ENCODE measurements around the gene UBR3. TPM values are rescaled to one million over a fixed set of nuclear protein-coding genes. Genes with fewer than 3 reads are reported as not detected.

The UBR3 gene
- total RNA-seq, 1 donor from 2014 or later, result 67.8 TPM

DNA sequence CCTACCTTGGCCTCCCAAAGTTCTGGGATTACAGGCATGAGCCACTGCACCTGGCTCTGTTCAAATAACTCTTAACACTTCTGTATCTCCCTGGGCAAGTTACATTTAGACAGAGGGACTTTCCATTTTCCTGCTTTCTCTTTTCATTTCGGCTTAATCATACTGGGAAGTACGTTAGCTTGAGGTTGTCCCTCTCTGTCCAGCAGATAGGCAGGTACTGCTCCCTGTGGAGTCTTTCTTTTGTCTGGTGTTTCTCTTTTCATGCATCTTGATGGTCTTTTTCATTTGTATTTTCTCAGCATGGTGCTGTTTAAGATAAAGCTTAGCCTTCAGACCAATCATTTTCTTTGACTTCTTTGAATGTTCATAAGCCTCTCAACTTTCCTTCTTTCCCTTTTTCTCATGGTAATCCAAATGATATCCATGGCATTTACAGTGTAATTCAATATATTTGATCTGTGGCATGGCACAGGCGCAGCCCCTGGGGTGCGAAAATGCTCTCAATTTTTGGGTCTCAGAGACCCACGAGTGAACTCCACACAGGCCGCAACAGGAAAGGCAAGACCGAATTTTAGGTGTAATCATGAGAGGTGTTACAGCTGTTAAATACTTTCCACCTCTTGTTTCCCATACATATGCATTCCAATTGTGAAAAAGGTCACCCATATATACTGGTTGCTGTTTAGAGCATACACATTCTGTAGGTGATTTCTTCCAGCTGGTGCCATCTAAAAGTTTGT is 250.7 kb downstream of the UBR3 start:
- Histone ChIP-seq H3K9me3 (ENCODE audit: control insufficient read depth in 3 of 3, low read length in 3 of 3) (no peaks in the 10 kb centered on the region), H3K4me3 (ENCODE audit: low read length in 3 of 3) (no peak overlapping the region), H3K9ac (ENCODE audit: low read depth in 1 of 3, low read length in 3 of 3) (no peak overlapping the region), H3K4me1 (ENCODE audit: control insufficient read depth in 3 of 3, insufficient read depth in 3 of 3, low read length in 3 of 3) (no peaks in the 10 kb centered on the region), H3K36me3 (ENCODE audit: control insufficient read depth in 3 of 3, insufficient read depth in 3 of 3, low read length in 3 of 3) (peaks cover 2 to 32% (median 26%) of the 10 kb centered on the region in 3 donors), H3K27ac (ENCODE audit: low read depth, low read length) (no peak overlapping the region), H3K27me3 (ENCODE audit: control insufficient read depth in 3 of 3, insufficient read depth in 3 of 3, low read length in 3 of 3) (no peaks in the 10 kb centered on the region)

DNA sequence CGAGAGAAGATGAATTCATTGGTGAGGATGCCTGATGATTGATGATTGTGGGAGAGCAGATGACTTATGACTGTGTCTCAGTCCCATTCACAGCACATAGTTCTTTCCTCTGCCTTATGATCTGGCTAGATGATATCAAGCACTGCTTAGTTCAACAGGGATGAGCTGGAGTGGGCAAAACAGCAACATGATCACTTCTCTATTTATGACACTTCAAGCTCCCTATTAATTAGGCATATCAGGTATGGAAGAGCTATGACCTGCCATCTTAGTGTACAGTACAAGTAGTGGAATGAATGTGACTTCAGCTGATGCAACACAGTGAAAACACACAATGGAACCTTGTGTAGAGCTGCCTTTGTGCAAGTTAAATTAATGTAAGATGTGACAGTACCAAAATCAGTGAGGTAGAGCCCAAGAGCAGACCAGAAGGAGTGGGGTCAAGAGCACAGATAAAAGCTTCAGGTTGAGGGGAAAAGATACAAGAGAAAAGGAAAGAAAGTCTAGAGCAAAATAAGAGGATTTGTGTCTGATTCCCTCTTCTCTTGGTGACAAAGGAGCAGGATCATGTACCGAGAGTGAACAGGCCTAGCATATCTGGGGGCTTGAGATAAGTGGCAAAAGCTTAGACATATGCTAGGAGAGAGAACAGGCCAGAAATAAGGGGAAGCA is 257.7 kb downstream of the UBR3 start:
- H3K27me3 ChIP-seq (ENCODE audit: control insufficient read depth in 3 of 3, insufficient read depth in 3 of 3, low read length in 3 of 3), result no peaks in the 10 kb centered on the region
- no peak overlapping the region for H3K4me3 ChIP-seq (ENCODE audit: low read length in 3 of 3)
- no peaks in the 10 kb centered on the region for H3K4me1 ChIP-seq (ENCODE audit: control insufficient read depth in 3 of 3, insufficient read depth in 3 of 3, low read length in 3 of 3)
- H3K27ac ChIP-seq (ENCODE audit: low read depth, low read length), result no peak overlapping the region
- peaks cover 2 to 19% (median 15%) of the 10 kb centered on the region in 3 donors for H3K36me3 ChIP-seq (ENCODE audit: control insufficient read depth in 3 of 3, insufficient read depth in 3 of 3, low read length in 3 of 3)
- H3K9me3 ChIP-seq (ENCODE audit: control insufficient read depth in 3 of 3, low read length in 3 of 3), result no peaks in the 10 kb centered on the region
- no peak overlapping the region for H3K9ac ChIP-seq (ENCODE audit: low read depth in 1 of 3, low read length in 3 of 3)

DNA sequence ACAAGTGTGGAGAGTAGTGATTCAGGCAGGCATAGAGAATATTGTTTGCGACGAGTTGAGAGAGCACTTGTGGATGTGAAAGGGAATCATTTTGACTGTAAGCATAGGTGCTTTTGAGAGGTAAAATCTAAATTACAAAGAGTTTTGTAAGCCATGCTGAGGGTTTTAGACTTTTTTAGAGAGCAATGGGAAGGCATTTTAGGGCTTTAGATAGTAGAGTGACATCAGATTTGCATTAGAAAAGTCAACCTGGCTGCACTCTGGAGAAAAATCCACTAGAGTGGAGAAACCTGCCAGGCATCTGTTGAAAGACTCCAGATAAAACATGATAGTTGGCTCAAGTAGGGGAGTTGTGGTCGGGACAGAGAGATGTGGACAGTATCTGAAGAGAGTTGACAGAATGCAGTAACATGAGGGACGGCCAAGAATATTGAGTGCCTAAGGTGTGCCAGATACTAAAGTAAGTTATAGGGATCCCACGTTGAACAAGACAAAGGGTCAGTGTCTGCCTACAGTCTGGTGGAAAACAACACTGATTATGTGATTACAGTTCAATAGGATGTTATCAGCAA is 258.9 kb downstream of the UBR3 start:
- no peaks in the 10 kb centered on the region for H3K4me1 ChIP-seq (ENCODE audit: control insufficient read depth in 3 of 3, insufficient read depth in 3 of 3, low read length in 3 of 3)
- no peaks in the 10 kb centered on the region for H3K27me3 ChIP-seq (ENCODE audit: control insufficient read depth in 3 of 3, insufficient read depth in 3 of 3, low read length in 3 of 3)
- no peak overlapping the region for H3K27ac ChIP-seq (ENCODE audit: low read depth, low read length)
- peaks cover 0 to 13% (median 7%) of the 10 kb centered on the region in 3 donors for H3K36me3 ChIP-seq (ENCODE audit: control insufficient read depth in 3 of 3, insufficient read depth in 3 of 3, low read length in 3 of 3)
- H3K9ac ChIP-seq (ENCODE audit: low read depth in 1 of 3, low read length in 3 of 3), result no peak overlapping the region
- no peaks in the 10 kb centered on the region for H3K9me3 ChIP-seq (ENCODE audit: control insufficient read depth in 3 of 3, low read length in 3 of 3)
- no peak overlapping the region for H3K4me3 ChIP-seq (ENCODE audit: low read length in 3 of 3)

GRCh38 chr2:170086751-170087412 is 259.6 kb downstream of the UBR3 start:
- no peaks in the 10 kb centered on the region for H3K4me1 ChIP-seq (ENCODE audit: control insufficient read depth in 3 of 3, insufficient read depth in 3 of 3, low read length in 3 of 3)
- H3K36me3 ChIP-seq (ENCODE audit: control insufficient read depth in 3 of 3, insufficient read depth in 3 of 3, low read length in 3 of 3), result peaks cover 0 to 10% (median 3%) of the 10 kb centered on the region in 3 donors
- H3K9me3 ChIP-seq (ENCODE audit: control insufficient read depth in 3 of 3, low read length in 3 of 3), result no peaks in the 10 kb centered on the region
- no peak overlapping the region for H3K9ac ChIP-seq (ENCODE audit: low read depth in 1 of 3, low read length in 3 of 3)
- H3K27ac ChIP-seq (ENCODE audit: low read depth, low read length), result no peak overlapping the region
- H3K4me3 ChIP-seq (ENCODE audit: low read length in 3 of 3), result no peak overlapping the region
- H3K27me3 ChIP-seq (ENCODE audit: control insufficient read depth in 3 of 3, insufficient read depth in 3 of 3, low read length in 3 of 3), result no peaks in the 10 kb centered on the region

- Histone ChIP-seq H3K9ac (ENCODE audit: low read depth in 1 of 3, low read length in 3 of 3) (no peak overlapping the region), H3K27me3 (ENCODE audit: control insufficient read depth in 3 of 3, insufficient read depth in 3 of 3, low read length in 3 of 3) (no peaks in the 10 kb centered on the region), H3K27ac (ENCODE audit: low read depth, low read length) (no peak overlapping the region), H3K4me3 (ENCODE audit: low read length in 3 of 3) (no peak overlapping the region), H3K9me3 (ENCODE audit: control insufficient read depth in 3 of 3, low read length in 3 of 3) (no peaks in the 10 kb centered on the region), H3K4me1 (ENCODE audit: control insufficient read depth in 3 of 3, insufficient read depth in 3 of 3, low read length in 3 of 3) (no peaks in the 10 kb centered on the region), H3K36me3 (ENCODE audit: control insufficient read depth in 3 of 3, insufficient read depth in 3 of 3, low read length in 3 of 3) (peaks cover 0 to 9% (median 0%) of the 10 kb centered on the region in 3 donors)
Measured at GRCh38 chr2:170087413-170087793, 260.1 kb downstream of the UBR3 start.

- no peaks in the 10 kb centered on the region for H3K4me1 ChIP-seq (ENCODE audit: control insufficient read depth in 3 of 3, insufficient read depth in 3 of 3, low read length in 3 of 3)
- H3K36me3 ChIP-seq (ENCODE audit: control insufficient read depth in 3 of 3, insufficient read depth in 3 of 3, low read length in 3 of 3), result peaks cover 0 to 5% (median 0%) of the 10 kb centered on the region in 3 donors
- H3K27ac ChIP-seq (ENCODE audit: low read depth, low read length), result no peak overlapping the region
- H3K4me3 ChIP-seq (ENCODE audit: low read length in 3 of 3), result no peak overlapping the region
- H3K9me3 ChIP-seq (ENCODE audit: control insufficient read depth in 3 of 3, low read length in 3 of 3), result no peaks in the 10 kb centered on the region
- H3K27me3 ChIP-seq (ENCODE audit: control insufficient read depth in 3 of 3, insufficient read depth in 3 of 3, low read length in 3 of 3), result no peaks in the 10 kb centered on the region
- H3K9ac ChIP-seq (ENCODE audit: low read depth in 1 of 3, low read length in 3 of 3), result no peak overlapping the region
Measured at GRCh38 chr2:170088776-170089175, 261.5 kb downstream of the UBR3 start.

- H3K27ac ChIP-seq (ENCODE audit: low read depth, low read length), result no peak overlapping the region
Measured at GRCh38 chr2:170090229-170090628, 263.0 kb downstream of the UBR3 start.

DNA sequence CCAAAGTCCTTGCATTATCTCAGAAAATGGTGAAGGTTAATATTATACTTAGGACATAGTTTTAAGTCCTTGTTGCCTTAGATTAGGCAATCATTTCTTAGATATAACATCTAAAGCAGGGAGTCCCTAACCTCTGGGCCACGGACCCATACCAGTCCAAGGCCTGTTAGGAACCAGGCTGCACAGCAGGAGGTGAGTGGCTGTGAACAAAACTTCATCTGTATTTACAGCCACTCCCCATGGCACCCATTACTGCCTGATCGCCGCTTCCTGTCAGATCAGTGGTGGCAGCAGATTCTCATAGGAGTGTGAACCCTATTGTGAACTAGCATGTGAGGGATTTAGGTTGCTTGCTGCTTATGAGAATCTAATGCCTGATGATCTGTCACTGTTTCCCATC is 264.2 kb downstream of the UBR3 start:
- Histone ChIP-seq H3K36me3 (ENCODE audit: control insufficient read depth in 3 of 3, insufficient read depth in 3 of 3, low read length in 3 of 3) (no peaks in the 10 kb centered on the region), H3K4me3 (ENCODE audit: low read length in 3 of 3) (no peak overlapping the region), H3K27ac (ENCODE audit: low read depth, low read length) (no peak overlapping the region), H3K9me3 (ENCODE audit: control insufficient read depth in 3 of 3, low read length in 3 of 3) (no peaks in the 10 kb centered on the region), H3K9ac (ENCODE audit: low read depth in 1 of 3, low read length in 3 of 3) (no peak overlapping the region), H3K27me3 (ENCODE audit: control insufficient read depth in 3 of 3, insufficient read depth in 3 of 3, low read length in 3 of 3) (no peaks in the 10 kb centered on the region), H3K4me1 (ENCODE audit: control insufficient read depth in 3 of 3, insufficient read depth in 3 of 3, low read length in 3 of 3) (no peaks in the 10 kb centered on the region)

More at GRCh38 chr2:170090229-170090628, 263.0 kb downstream of the UBR3 start:
- Histone ChIP-seq H3K9me3 (ENCODE audit: control insufficient read depth in 3 of 3, low read length in 3 of 3) (no peaks in the 10 kb centered on the region), H3K9ac (ENCODE audit: low read depth in 1 of 3, low read length in 3 of 3) (no peak overlapping the region), H3K27me3 (ENCODE audit: control insufficient read depth in 3 of 3, insufficient read depth in 3 of 3, low read length in 3 of 3) (no peaks in the 10 kb centered on the region), H3K4me1 (ENCODE audit: control insufficient read depth in 3 of 3, insufficient read depth in 3 of 3, low read length in 3 of 3) (no peaks in the 10 kb centered on the region), H3K4me3 (ENCODE audit: low read length in 3 of 3) (no peak overlapping the region), H3K36me3 (ENCODE audit: control insufficient read depth in 3 of 3, insufficient read depth in 3 of 3, low read length in 3 of 3) (no peaks in the 10 kb centered on the region)

GRCh38 chr2:170092436-170093060 is 265.3 kb downstream of the UBR3 start:
- no peak overlapping the region for H3K27ac ChIP-seq (ENCODE audit: low read depth, low read length)
- no peaks in the 10 kb centered on the region for H3K27me3 ChIP-seq (ENCODE audit: control insufficient read depth in 3 of 3, insufficient read depth in 3 of 3, low read length in 3 of 3)
- no peaks in the 10 kb centered on the region for H3K36me3 ChIP-seq (ENCODE audit: control insufficient read depth in 3 of 3, insufficient read depth in 3 of 3, low read length in 3 of 3)
- H3K9me3 ChIP-seq (ENCODE audit: control insufficient read depth in 3 of 3, low read length in 3 of 3), result peaks cover 0 to 3% (median 0%) of the 10 kb centered on the region in 3 donors
- no peak overlapping the region for H3K9ac ChIP-seq (ENCODE audit: low read depth in 1 of 3, low read length in 3 of 3)
- no peaks in the 10 kb centered on the region for H3K4me1 ChIP-seq (ENCODE audit: control insufficient read depth in 3 of 3, insufficient read depth in 3 of 3, low read length in 3 of 3)
- no peak overlapping the region for H3K4me3 ChIP-seq (ENCODE audit: low read length in 3 of 3)
